Liver (tissue), 3 donors: Measurements from ENCODE around the gene LSM11.

Experiments
- MAX ChIP-seq: IDR thresholded peaks from 2 replicates; pipeline ENCODE4 v1.6.1; 2016; ENCODE audit warnings: antibody characterized with exemption
- RAD21 ChIP-seq, 2 donors: IDR thresholded peaks; 2 replicates each; pipeline ENCODE4 v1.6.1; 2016; ENCODE audit warnings: antibody characterized with exemption in 2 of 2, mild to moderate bottlenecking in 2 of 2
- RXRA ChIP-seq, 2 donors: IDR thresholded peaks; 2 replicates each; pipeline ENCODE4 v1.6.1; 2017 to 2018; ENCODE audit warnings: antibody characterized with exemption in 2 of 2, mild to moderate bottlenecking in 1 of 2
- SP1 ChIP-seq: IDR thresholded peaks from 2 replicates; pipeline ENCODE4 v1.6.1; 2018; ENCODE audit warnings: antibody characterized with exemption, mild to moderate bottlenecking
- TF ChIP-seq, protein P1 (sequence below): fragments of 150-350 bp; IDR thresholded peaks from 2 replicates; pipeline ENCODE4 v1.5.1; 2017; ENCODE audit warnings: improper control_type of control experiment, low read depth, low read length; ENCODE audit not compliant: missing input control
- donor health status: healthy.
- donor health status: healthy.

DNA sequence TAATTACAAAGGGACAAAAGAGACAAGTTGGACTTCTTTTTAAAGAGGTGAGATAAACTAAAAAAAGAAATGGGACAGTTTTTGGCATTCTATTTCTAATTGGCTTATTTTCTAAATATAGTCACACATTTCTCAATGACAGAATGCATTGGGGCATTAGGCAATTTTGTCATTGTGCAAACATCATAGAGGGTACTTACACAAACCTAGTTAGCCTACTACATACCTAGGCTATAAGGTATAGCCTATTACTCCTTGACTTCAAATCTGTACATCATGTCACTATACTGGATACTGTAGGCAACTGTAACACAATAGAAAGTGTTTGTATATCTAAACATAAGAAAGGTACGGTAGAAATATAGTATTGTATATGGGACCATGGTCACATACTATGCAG, 56.1 kb downstream of the LSM11 start:
- TF ChIP-seq RAD21 (IDR thresholded peaks at IDR 0.05): no peak
- TF ChIP-seq, protein P1, sequence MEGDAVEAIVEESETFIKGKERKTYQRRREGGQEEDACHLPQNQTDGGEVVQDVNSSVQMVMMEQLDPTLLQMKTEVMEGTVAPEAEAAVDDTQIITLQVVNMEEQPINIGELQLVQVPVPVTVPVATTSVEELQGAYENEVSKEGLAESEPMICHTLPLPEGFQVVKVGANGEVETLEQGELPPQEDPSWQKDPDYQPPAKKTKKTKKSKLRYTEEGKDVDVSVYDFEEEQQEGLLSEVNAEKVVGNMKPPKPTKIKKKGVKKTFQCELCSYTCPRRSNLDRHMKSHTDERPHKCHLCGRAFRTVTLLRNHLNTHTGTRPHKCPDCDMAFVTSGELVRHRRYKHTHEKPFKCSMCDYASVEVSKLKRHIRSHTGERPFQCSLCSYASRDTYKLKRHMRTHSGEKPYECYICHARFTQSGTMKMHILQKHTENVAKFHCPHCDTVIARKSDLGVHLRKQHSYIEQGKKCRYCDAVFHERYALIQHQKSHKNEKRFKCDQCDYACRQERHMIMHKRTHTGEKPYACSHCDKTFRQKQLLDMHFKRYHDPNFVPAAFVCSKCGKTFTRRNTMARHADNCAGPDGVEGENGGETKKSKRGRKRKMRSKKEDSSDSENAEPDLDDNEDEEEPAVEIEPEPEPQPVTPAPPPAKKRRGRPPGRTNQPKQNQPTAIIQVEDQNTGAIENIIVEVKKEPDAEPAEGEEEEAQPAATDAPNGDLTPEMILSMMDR: no peak
- TF ChIP-seq SP1: no peak
- no peak for TF ChIP-seq MAX
- TF ChIP-seq RXRA (IDR thresholded peaks at IDR 0.05): no peak
